Omental fat pad (tissue), 4 donors: Measurements from ENCODE around the gene PTPN22. TPM values are rescaled to one million over a fixed set of nuclear protein-coding genes. Genes with fewer than 3 reads are reported as not detected.

ENCODE experiments used
- ATAC-seq: fragments of 150-250 bp; one replicate; pipeline ENCODE4 v1.9.1; 2016; ENCODE audit warnings: mild to moderate bottlenecking, moderate library complexity; ENCODE audit not compliant: low FRiP score
- DNase-seq: peaks from one replicate; pipeline ENCODE4 v3.0.0-alpha.2; 2019; ENCODE audit warnings: low spot score
- total RNA-seq, 4 donors: library from RNA; depleted of rRNA; stranded (reverse); fragments of >200 nt; gene quantifications; one replicate each; pipeline ENCODE4 v1.1.0, GENCODE V29; 2016
- TF ChIP-seq, protein P1 (sequence below), 3 donors: fragments of 450-650 bp; IDR thresholded peaks; one replicate each; pipeline ENCODE4 v1.5.1; 2016 to 2017; ENCODE audit warnings: antibody characterized with exemption in 3 of 3, mild to moderate bottlenecking in 3 of 3, moderate library complexity in 2 of 3

Gene PTPN22
- total RNA-seq, 4 donors from 2014 or later, result 2.8 to 6.8 (median 3.2) TPM

DNA sequence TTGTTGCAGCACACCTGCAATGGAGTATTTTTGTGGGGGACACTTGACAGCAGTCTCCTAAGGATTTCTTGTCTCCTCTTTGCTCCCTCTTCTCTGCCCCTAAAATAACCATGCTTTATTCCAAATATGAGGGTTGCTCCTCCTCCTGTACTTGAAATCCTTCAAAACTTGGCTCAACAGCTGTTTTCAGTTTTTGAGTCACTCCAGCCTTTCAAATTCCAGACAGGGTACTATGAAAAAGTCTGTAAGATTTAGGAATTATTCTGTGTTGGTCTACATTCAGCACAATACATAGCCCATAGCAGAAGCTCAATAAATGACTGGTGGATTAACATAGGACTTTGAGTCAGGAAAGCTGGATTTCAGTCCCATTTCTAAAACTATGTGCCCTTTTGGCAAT, 27.6 kb upstream of the PTPN22 start:
- TF ChIP-seq, protein P1, sequence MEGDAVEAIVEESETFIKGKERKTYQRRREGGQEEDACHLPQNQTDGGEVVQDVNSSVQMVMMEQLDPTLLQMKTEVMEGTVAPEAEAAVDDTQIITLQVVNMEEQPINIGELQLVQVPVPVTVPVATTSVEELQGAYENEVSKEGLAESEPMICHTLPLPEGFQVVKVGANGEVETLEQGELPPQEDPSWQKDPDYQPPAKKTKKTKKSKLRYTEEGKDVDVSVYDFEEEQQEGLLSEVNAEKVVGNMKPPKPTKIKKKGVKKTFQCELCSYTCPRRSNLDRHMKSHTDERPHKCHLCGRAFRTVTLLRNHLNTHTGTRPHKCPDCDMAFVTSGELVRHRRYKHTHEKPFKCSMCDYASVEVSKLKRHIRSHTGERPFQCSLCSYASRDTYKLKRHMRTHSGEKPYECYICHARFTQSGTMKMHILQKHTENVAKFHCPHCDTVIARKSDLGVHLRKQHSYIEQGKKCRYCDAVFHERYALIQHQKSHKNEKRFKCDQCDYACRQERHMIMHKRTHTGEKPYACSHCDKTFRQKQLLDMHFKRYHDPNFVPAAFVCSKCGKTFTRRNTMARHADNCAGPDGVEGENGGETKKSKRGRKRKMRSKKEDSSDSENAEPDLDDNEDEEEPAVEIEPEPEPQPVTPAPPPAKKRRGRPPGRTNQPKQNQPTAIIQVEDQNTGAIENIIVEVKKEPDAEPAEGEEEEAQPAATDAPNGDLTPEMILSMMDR (IDR thresholded peaks at IDR 0.05), result no peak
- DNase-seq, result no peak
- no peak for ATAC-seq

DNA sequence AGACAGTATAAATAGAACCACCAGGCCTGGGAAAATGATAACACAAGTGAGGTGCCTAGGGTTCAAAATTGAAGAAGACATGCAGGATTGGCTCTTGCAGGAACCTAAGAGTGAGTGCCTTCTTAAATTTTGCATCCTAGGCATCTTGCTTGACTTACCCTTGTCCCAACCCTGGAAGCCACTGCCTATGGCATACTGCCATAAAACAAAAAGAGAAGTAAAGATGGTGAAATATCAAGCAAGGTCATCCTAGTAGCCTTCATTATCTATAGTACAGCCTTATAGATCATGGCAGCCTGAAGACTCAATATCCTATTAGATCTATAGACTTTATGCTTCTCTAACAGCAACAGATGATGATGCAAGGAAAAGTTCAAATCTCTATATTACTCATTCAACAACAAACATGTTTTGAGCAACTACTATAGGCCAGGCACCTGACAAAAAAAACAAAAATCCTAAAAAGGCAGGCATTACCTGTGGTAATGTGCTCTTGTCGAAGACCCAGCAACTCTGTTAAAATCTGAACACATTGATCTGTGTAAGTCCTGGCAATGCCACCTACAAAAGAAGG, 26.8 kb upstream of the PTPN22 start:
- TF ChIP-seq, protein P1 (IDR thresholded peaks at IDR 0.05), result no peak
- no peak for ATAC-seq

DNA sequence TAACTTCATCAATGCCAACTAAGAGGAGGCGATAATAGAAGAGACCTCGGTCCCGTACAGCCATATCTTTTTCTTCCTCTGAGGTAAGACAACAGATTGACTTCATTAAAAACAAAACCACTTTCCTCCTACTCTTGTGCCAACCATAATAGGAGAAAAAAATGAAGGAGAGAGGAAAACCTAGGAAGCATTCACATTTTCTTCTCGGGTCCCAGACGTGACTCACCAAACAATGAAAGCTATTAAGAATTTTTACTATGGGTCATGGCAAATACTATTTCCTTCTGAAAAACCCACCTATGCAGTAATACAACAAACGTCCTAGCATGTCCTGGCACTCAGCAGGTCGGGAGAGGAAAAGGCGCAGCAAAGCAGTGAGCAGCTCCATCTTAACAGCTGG, 24.4 kb upstream of the PTPN22 start:
- ATAC-seq, result no peak
- DNase-seq, result no peak
- TF ChIP-seq, protein P1 (IDR thresholded peaks at IDR 0.05), result no peak

More for the DNA sequence above, 26.8 kb upstream of the PTPN22 start:
- no peak for DNase-seq

DNA sequence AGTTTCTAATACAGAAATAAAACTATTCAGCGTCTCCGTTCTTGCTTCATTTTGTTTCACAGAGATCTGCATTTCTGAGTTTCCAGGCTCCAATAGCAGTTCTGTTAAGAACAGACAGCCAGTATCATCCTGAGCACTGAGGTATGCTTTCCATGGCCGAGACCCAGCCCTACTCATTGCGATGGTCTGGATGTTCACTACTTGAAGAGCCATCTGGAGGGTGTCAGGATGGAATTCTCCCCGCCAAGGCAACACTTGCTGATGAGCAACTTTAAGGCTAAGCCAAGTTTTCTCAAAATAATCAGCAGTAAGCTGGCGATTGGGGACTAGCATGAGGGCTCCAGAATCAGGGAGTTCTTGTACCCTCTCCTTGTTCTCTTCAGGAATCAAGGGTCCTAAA, 23.6 kb upstream of the PTPN22 start:
- DNase-seq (no peak), ATAC-seq (no peak)

DNA sequence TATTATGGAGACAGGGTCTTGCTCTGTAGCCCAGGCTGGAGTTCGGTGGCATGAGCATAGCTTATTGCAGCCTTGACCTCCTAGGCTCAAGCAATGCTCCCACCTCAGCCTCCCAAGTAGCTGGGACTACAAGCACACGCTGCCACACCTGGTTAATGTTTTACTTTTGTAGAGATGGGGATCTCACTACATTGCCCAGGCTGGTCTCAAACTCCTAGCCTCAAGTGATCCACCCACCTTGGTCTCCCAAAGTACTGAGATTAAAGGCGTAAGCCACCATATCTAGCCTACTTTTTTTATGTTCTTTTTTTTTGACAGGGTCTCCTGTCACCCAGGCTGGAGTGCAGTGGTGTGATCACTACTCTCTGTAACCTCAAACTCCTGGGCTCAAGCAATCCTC, 21.8 kb upstream of the PTPN22 start:
- ATAC-seq (no peak), DNase-seq (no peak)
- TF ChIP-seq, protein P1 (IDR thresholded peaks at IDR 0.05), result no peak

More for the DNA sequence above, 23.6 kb upstream of the PTPN22 start:
- TF ChIP-seq, protein P1 (IDR thresholded peaks at IDR 0.05), result no peak

DNA sequence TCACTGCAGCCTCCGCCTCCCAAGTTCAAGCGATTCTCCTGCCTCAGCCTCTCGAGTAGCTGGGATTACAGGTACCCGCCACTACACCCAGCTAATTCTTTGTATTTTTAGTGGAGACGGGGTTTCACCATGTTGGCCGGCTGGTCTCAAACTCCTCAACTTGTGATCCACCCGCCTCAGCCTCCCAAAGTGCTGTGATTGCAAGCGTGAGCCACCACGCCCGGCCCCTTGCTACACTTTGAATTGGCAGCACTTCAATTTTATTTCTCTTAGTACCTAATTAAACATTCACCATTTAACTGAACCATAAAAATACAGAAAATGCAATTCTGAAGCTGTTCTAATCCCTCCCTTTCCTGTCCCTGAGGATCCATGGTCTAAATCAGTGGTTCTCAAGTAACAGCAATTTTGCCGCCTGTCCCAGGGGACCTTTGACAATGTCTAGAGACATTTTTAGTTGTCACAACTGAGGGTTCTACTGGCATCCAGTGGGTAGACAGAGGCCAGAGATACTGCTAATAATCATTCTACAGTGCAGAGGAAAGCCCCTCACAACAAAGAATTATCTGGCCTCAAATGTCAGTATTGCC, 20.2 kb upstream of the PTPN22 start:
- TF ChIP-seq, protein P1 (IDR thresholded peaks at IDR 0.05), result no peak

DNA sequence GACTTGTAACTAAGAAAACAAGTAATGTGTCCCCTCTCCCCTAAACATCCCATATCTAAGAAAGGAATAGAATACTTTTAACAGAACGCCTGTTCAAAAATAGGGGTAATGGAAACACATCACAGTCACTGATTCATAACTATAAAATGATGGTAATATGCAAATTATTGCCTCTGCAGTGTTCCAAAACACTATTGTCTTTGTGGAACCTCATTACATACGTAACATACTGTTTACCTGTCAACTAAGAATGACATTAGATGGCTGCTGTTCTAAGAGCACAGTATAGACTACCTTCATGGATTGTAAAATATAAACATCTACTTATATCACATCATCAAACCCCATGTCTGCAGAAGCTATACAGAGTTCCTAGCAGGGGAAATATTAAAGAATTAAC, 19.3 kb upstream of the PTPN22 start:
- DNase-seq (no peak), ATAC-seq (no peak)
- TF ChIP-seq, protein P1 (IDR thresholded peaks at IDR 0.05), result no peak

More for the DNA sequence above, 20.2 kb upstream of the PTPN22 start:
- DNase-seq, result no peak
- ATAC-seq, result no peak
